SKM-1 (cell line): ENCODE measurements around the gene FAM114A2.

Experiments
- DNase-seq: peaks from one replicate; lab custom pipeline; 2025; ENCODE audit not compliant: unreplicated experiment; lab: John Stamatoyannopoulos, UW

Gene FAM114A2

DNA sequence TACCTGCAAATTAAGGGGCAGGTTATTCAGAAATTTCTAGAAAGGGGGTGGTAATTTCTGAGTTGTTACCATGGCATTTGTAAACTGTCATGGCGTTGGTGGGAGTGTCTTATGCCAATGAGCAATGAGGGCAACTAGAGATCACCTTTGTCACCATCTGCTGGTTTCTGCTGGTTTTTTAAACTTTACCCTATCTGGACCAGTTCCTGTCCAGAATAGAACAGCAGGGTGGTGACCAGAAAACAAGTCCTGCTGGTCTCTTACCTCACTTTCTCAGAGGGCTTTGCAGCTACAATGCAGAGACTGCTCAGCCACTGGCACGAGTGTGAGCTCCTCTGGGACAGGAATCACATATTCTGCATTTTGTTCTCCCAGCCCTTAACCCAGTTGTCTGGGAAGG lies 51.4 kb downstream of the FAM114A2 start:
- no peak for DNase-seq

- DNase-seq, result no peak
Observed at GRCh38 chr5:153985498-153985897, 53.2 kb downstream of the FAM114A2 start.

- DNase-seq, result no peak
Observed at GRCh38 chr5:153983885-153984284, 54.8 kb downstream of the FAM114A2 start.

DNA sequence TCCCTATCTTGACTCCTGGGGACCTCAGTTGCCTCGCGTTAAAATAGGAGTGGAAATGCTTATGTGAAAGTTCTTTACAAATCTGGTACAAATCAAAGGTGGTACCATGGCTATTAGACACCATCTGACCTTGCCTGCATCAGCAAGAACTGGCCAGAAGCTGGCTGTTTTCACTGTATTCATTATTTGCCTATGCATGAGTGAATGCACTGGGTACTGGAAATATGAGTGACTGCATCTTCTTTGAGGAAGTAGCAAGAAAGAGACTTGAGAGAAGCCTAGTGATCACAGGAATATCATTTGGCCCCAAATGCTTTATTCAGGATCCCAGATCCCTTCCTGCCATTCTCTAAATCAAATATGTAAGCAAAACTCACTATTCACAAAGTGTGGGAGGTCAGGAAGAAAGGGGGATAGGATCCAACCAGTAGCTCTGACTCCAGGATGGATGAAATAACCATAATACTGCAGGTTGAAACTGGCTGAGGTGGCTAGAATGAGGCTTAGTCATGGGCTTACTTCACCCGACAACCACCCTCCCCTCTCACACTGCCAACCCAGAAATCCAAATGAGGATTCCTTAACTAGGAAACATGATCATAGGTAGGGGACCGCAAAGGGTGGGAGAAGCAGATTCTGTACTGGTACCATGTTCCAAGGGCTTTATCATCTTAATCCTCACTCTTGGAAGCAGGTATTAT lies 56.7 kb downstream of the FAM114A2 start:
- no peak for DNase-seq

DNA sequence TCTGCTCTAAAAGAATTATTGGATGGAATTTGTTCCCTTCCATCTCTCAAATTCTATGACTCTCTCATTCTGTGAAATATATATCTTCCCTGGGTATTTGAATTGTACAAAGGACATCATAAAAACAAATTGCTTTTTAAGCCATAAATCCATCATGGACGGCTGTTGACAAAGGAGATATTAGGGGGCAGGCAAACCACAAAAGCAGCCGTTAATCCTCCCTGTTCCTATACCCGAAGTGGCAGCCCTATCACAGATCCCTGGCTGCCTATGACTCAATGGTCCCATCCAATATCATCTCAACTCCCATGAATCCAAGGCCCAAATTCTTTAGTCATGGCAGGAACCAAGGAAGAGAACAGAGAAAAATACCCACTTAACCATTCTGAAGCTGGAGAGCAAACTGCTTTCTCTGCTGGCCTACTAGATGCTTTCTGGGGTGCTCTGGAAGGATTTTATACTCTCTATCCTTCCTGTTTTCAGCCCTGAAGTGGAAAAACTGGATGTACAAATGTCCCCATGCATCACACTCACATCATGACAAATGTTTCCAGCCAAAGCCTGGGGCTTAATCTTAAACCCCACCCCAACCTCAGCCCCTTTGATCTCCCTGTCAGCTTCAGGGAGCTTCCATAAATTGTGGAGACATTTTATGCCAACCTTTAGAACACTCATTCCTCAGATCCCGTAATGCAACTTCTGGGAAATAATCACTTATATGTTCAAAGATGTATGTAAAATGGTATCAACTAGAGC lies 59.5 kb downstream of the FAM114A2 start:
- DNase-seq, result no peak

DNA sequence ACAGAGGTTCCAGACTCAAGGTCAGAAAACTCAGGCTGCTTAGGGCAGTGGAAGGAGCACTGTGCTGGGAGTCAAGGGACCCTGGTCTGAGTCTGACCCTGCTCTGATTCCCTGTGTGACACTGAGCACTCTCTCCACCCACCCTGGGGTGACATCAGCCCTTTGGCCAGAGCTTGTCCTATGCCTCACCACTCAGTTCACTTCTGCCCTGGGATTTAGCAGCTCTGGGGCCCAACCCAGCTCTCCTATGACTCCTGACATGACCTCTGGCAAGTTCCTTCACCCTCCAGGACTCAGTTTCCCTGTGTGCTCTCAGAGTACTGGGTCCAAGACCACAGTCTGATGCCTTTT lies 63.9 kb downstream of the FAM114A2 start:
- DNase-seq, result no peak

- DNase-seq, result no peak
Observed at GRCh38 chr5:153974131-153974812, 64.4 kb downstream of the FAM114A2 start.

DNA sequence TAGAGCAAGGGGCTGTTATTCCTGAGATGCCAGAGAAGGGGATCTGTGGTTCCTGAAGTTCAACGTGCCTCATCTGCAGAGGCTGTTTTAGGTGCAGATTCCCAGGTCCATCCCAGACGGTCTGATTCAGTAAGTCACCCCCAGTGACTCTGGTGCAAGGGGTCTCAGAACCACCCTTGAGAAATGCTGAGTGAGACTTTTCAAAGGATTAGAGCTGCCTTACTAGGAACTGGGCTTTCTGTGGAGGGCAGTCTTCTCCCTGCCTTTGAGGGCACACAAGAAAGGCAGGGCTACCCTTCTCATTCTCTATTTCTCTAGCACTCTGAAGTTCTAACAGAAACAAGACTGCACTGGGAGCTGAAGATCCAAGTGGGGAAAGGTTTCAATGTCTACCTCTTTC lies 66.5 kb downstream of the FAM114A2 start:
- no peak for DNase-seq

DNA sequence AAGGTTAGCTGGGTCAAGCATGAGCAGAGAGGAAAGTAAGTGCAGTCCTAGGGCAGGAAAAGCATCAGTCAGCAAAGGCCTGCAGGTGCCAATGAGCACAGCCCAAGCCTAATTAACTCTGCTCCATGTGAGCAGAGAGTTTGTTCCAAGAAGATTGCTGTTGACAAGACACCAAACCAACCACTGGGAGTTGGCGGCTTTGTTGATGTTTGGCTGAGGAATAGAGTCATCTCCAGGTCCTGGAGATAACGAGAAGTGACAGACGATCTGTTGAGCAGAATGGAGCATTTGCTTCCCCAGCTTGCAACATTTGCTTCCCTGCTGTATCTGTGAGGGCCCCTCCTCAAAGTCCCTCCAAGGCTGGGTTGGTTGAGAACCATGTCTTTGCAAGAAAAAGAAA lies 68.2 kb downstream of the FAM114A2 start:
- DNase-seq, result no peak

- DNase-seq, result peak; percentile 68
Observed at GRCh38 chr5:153969563-153969895, 69.2 kb downstream of the FAM114A2 start.

DNA sequence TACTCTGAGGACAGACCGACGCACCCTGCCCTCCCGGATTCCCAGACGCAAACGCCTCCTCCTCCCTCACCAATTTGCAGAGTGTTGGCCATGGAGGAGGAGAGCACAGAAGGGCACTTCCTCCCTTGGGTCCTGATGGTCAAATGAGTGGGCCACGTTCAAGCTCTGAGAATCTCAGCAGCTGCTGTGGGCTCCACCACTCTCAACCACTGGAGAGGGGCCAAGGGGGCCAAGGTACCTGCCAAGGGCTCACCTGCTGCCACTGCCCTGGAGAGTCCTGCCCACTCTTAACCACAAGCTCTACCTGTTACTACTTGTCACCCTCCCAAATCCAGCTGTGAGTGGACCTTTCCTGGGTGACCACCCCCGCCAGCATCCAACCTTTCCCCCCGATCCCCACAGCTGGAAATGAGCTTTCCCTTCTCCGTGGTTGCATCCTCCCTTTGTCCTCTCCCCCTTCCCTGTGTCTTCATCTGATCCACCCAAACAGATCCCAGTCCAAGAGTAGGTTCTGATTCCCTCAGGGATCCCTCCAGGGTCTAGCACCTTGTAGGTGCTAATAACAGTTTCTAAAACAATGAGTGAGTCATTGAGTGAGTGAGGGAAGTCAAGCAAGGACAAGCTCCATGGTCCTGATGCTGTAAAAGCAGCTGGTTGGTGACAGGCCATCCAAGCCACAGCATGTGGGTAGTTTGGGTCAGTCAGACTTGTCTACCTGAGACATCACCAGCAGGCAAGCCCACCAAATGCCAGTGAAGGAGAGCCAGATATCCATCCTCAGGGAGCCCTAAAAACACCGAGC lies 69.7 kb downstream of the FAM114A2 start:
- no peak for DNase-seq

DNA sequence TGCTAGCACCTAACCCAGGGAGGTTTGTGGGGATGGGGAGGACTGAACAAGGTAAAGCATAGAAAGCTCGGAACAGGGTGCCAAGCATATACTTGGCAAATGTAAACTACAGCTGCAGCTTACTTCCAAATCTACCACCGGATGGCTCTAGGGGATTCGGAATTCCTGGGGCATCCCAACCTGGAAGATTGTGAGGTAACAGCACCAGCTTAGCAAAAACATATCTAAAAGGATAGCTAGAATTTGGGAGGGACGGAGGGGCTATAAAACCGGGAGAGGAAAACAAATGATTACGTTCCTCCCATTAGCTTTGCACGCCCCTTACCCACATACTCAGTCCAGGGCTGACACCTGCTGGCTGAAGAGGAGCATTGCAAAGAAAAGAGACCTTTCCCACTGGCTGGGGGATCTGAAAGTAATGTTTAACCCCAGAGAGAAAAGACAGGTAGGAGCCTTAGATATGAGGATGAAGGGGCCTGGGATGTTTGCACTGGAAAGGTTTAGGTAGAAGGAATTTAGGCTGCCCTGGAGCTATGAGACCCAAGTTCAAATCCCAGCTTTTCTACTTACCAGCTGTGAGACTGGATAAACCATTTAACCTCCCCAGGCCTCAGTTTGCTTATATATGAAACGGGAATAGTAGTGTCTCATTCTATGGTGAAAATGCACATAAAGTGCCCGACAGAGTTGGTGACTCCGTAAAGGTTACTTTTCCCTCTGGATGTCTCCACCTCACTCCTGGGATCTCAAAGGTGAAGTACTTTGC lies 73.6 kb downstream of the FAM114A2 start:
- peak; percentile 54 for DNase-seq

DNA sequence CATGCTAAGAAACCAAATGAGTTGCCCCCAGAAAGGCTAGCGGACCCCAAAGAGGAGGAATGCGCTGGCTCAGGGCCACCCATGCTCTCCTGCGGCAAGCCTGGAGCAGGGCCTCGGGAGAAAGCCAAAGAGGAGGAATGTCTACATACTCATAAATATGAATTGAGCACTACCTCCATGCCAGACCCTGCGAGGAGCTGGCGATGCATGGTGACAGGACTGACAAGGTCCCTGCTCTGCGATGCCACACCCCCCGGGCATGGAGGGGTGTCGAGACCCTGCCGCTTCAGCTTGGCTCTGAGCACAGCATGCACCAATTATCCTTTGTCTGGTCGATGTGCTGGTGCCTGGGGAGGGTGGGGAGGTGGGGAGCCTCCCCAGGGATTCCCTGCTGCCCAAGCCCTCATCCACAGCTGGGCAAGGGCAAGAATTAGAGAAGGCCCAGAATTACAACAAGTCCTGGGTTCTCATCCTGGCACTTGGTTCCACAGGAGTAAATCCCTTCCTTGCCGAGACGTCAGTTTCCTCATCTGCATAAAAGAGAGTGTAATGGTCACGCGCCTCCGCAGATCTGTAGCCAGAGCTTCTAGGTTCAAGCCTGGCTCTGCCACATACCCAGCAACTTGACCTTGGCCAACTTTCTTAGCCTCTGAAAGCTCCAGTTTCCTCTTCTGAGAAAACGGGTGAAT lies 74.4 kb downstream of the FAM114A2 start:
- no peak for DNase-seq

- DNase-seq, result no peak
Observed at GRCh38 chr5:153960269-153961215, 78.2 kb downstream of the FAM114A2 start.

GRCh38 chr5:153959134-153959957 lies 79.4 kb downstream of the FAM114A2 start:
- no peak for DNase-seq

- no peak for DNase-seq
Observed at GRCh38 chr5:153957205-153957604, 81.5 kb downstream of the FAM114A2 start.

DNA sequence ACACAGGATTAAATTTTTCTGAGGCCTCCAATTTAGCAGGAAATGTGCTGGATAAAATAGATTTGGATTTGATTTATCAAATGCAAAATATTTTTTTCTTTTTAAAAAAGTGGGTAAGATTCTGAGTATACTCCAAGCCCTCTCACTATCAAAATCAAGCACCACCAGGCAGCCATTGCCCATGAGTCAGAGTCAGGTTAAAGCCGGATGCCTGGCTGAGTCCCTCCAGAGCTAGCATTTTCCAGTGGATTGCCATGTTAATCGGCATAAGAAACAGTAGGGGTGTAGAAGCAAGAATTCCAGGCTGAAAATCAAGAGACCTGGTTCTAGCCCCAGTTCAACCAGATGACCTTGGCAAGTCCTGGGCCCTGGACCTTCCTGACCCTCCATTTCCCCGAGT lies 85.3 kb downstream of the FAM114A2 start:
- DNase-seq, result no peak

DNA sequence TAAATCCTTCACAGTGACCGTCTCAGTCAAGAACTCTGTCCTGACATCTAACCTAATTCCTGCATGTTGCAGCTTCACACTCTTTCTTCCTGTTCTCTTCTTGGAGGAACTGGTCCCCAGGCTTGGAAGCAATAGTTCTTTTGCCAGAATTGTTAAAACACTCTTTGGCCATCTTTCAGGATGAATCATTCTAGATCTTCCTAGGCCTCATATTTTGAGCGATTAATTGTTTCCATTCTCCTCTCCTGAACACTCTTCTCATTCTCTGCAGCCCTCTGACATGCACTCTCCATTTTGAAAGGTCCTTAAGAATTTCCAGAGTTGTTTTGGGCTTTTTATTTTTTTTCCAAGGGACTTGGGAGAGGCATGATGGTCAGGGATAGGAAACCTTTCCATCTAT lies 85.8 kb downstream of the FAM114A2 start:
- DNase-seq, result no peak
